Skeletal muscle tissue (tissue), 4 donors: Measurements from ENCODE around the gene ODF2L. TPM values are rescaled to one million over a fixed set of nuclear protein-coding genes. Genes with fewer than 3 reads are reported as not detected.
"Not testable (repeated sequence)": the region's sequence is repeated elsewhere in the genome, so short reads cannot be mapped to it uniquely, and the experiment has no call there.

Experiments
- H3K27ac ChIP-seq: one replicate; pipeline ENCODE4 v1.7.0; 2013; ENCODE audit warnings: mild to moderate bottlenecking, low read depth, low read length, inconsistent platforms
- H3K27me3 ChIP-seq, 3 donors: one replicate each; pipeline ENCODE4 v1.7.0; 2013; ENCODE audit warnings: low read length in 3 of 3; ENCODE audit not compliant: control insufficient read depth in 3 of 3, insufficient read depth in 3 of 3
- H3K36me3 ChIP-seq, 3 donors: one replicate each; pipeline ENCODE4 v1.7.0; 2013; ENCODE audit warnings: low read length in 3 of 3; ENCODE audit not compliant: control insufficient read depth in 3 of 3, insufficient read depth in 3 of 3
- H3K4me1 ChIP-seq, 3 donors: one replicate each; pipeline ENCODE4 v1.7.0; 2013; ENCODE audit warnings: low read length in 3 of 3, mild to moderate bottlenecking in 3 of 3; ENCODE audit not compliant: control insufficient read depth in 3 of 3, insufficient read depth in 3 of 3
- H3K4me3 ChIP-seq, 3 donors: one replicate each; pipeline ENCODE4 v1.7.0; 2013; ENCODE audit warnings: low read length in 3 of 3
- H3K9ac ChIP-seq, 3 donors: one replicate each; pipeline ENCODE4 v1.7.0; 2013; ENCODE audit warnings: low read length in 3 of 3, mild to moderate bottlenecking in 3 of 3, moderate library complexity in 2 of 3, low read depth in 1 of 3
- H3K9me3 ChIP-seq, 3 donors: one replicate each; pipeline ENCODE4 v1.7.0; 2013; ENCODE audit warnings: low read length in 3 of 3; ENCODE audit not compliant: control insufficient read depth in 3 of 3
- total RNA-seq: library from RNA; depleted of rRNA; stranded (reverse); fragments of >200 nt; gene quantifications from one replicate; pipeline ENCODE4 v1.2.3, GENCODE V29; 2014
- donor health status: Osteomylitis.

Gene ODF2L
- total RNA-seq, 1 donor from 2014 or later, result 18.3 TPM

GRCh38 chr1:86362807-86363206 is 33.3 kb downstream of the ODF2L start:
- H3K27ac ChIP-seq, result no peak overlapping the region
- no peaks in the 10 kb centered on the region for H3K27me3 ChIP-seq
- H3K4me1 ChIP-seq, result no peaks in the 10 kb centered on the region
- no peaks in the 10 kb centered on the region for H3K9me3 ChIP-seq
- H3K9ac ChIP-seq, result no peak overlapping the region
- peaks cover 0 to 5% (median 0%) of the 10 kb centered on the region in 3 donors for H3K36me3 ChIP-seq
- H3K4me3 ChIP-seq, result no peak overlapping the region

GRCh38 chr1:86357796-86358195 is 38.3 kb downstream of the ODF2L start:
- H3K9me3 ChIP-seq, result no peaks in the 10 kb centered on the region
- no peaks in the 10 kb centered on the region for H3K27me3 ChIP-seq
- H3K27ac ChIP-seq, result no peak overlapping the region
- no peaks in the 10 kb centered on the region for H3K4me1 ChIP-seq
- H3K36me3 ChIP-seq, result peaks cover 3 to 13% (median 7%) of the 10 kb centered on the region in 3 donors
- H3K4me3 ChIP-seq, result no peak overlapping the region
- no peak overlapping the region for H3K9ac ChIP-seq

GRCh38 chr1:86356247-86356646 is 39.9 kb downstream of the ODF2L start:
- Histone ChIP-seq H3K36me3 (peaks cover 3 to 12% (median 7%) of the 10 kb centered on the region in 3 donors), H3K9me3 (no peaks in the 10 kb centered on the region), H3K9ac (no peak overlapping the region), H3K27me3 (no peaks in the 10 kb centered on the region), H3K27ac (no peak overlapping the region), H3K4me3 (no peak overlapping the region), H3K4me1 (no peaks in the 10 kb centered on the region)

- H3K4me3 ChIP-seq, result no peak overlapping the region
- no peak overlapping the region for H3K9ac ChIP-seq
- no peaks in the 10 kb centered on the region for H3K27me3 ChIP-seq
- H3K36me3 ChIP-seq, result peaks cover 3 to 9% (median 7%) of the 10 kb centered on the region in 3 donors
- no peaks in the 10 kb centered on the region for H3K9me3 ChIP-seq
- H3K27ac ChIP-seq, result no peak overlapping the region
- no peaks in the 10 kb centered on the region for H3K4me1 ChIP-seq
Measured at GRCh38 chr1:86352086-86352485, 44.0 kb downstream of the ODF2L start.

- H3K36me3 ChIP-seq, H3K27ac ChIP-seq, H3K4me3 ChIP-seq, H3K9me3 ChIP-seq, H3K9ac ChIP-seq, H3K4me1 ChIP-seq, H3K27me3 ChIP-seq: not testable (repeated sequence)
Measured at GRCh38 chr1:86350230-86350629, 45.9 kb downstream of the ODF2L start.

GRCh38 chr1:86346388-86346787 is 49.7 kb downstream of the ODF2L start:
- no peak overlapping the region for H3K9ac ChIP-seq
- H3K4me1 ChIP-seq, result no peaks in the 10 kb centered on the region
- no peak overlapping the region for H3K27ac ChIP-seq
- H3K36me3 ChIP-seq, result no peaks in the 10 kb centered on the region
- no peaks in the 10 kb centered on the region for H3K9me3 ChIP-seq
- H3K27me3 ChIP-seq, result no peaks in the 10 kb centered on the region
- no peak overlapping the region for H3K4me3 ChIP-seq

GRCh38 chr1:86345042-86345441 is 51.1 kb downstream of the ODF2L start:
- no peaks in the 10 kb centered on the region for H3K27me3 ChIP-seq
- H3K27ac ChIP-seq, result no peak overlapping the region
- H3K36me3 ChIP-seq, result no peaks in the 10 kb centered on the region
- no peaks in the 10 kb centered on the region for H3K4me1 ChIP-seq
- no peaks in the 10 kb centered on the region for H3K9me3 ChIP-seq
- H3K4me3 ChIP-seq, result no peak overlapping the region
- no peak overlapping the region for H3K9ac ChIP-seq

- Histone ChIP-seq H3K27me3 (no peaks in the 10 kb centered on the region), H3K9me3 (no peaks in the 10 kb centered on the region), H3K36me3 (no peaks in the 10 kb centered on the region), H3K9ac (no peak overlapping the region), H3K4me1 (no peaks in the 10 kb centered on the region), H3K4me3 (no peak overlapping the region), H3K27ac (no peak overlapping the region)
Measured at GRCh38 chr1:86339906-86340305, 56.2 kb downstream of the ODF2L start.

- no peaks in the 10 kb centered on the region for H3K4me1 ChIP-seq
- H3K36me3 ChIP-seq, result no peaks in the 10 kb centered on the region
- no peak overlapping the region for H3K27ac ChIP-seq
- H3K9me3 ChIP-seq, result no peaks in the 10 kb centered on the region
- H3K27me3 ChIP-seq, result no peaks in the 10 kb centered on the region
- H3K9ac ChIP-seq, result no peak overlapping the region
- no peak overlapping the region for H3K4me3 ChIP-seq
Measured at GRCh38 chr1:86339014-86339812, 56.9 kb downstream of the ODF2L start.

- Histone ChIP-seq H3K27ac (no peak overlapping the region), H3K36me3 (no peaks in the 10 kb centered on the region), H3K4me3 (no peak overlapping the region), H3K27me3 (no peaks in the 10 kb centered on the region), H3K4me1 (no peaks in the 10 kb centered on the region), H3K9ac (no peak overlapping the region), H3K9me3 (no peaks in the 10 kb centered on the region)
Measured at GRCh38 chr1:86335916-86336315, 60.2 kb downstream of the ODF2L start.
